Measurements from ENCODE around the gene SLC7A7. TPM values are rescaled to one million over a fixed set of nuclear protein-coding genes. Genes with fewer than 3 reads are reported as not detected.
"Not testable (repeated sequence)": the region's sequence is repeated elsewhere in the genome, so short reads cannot be mapped to it uniquely, and the experiment has no call there.

SLC7A7 gene
- total RNA-seq, 1 donor from 2014 or later, result 7.6 TPM

GRCh38 chr14:22767323-22767589 is 48.0 kb downstream of the SLC7A7 start:
- Histone ChIP-seq H3K9me3 (no peaks in the 10 kb centered on the region), H3K27ac (peak overlapping the region; percentile 78 to 85), H3K4me3 (peak overlapping the region; percentile 84 to 94), H3K36me3 (peaks cover 35 to 44% of the 10 kb centered on the region in 2 donors), H3K4me1 (peaks cover 0 to 19% of the 10 kb centered on the region in 2 donors), H3K27me3 (no peaks in the 10 kb centered on the region)
- TF ChIP-seq, protein P1, sequence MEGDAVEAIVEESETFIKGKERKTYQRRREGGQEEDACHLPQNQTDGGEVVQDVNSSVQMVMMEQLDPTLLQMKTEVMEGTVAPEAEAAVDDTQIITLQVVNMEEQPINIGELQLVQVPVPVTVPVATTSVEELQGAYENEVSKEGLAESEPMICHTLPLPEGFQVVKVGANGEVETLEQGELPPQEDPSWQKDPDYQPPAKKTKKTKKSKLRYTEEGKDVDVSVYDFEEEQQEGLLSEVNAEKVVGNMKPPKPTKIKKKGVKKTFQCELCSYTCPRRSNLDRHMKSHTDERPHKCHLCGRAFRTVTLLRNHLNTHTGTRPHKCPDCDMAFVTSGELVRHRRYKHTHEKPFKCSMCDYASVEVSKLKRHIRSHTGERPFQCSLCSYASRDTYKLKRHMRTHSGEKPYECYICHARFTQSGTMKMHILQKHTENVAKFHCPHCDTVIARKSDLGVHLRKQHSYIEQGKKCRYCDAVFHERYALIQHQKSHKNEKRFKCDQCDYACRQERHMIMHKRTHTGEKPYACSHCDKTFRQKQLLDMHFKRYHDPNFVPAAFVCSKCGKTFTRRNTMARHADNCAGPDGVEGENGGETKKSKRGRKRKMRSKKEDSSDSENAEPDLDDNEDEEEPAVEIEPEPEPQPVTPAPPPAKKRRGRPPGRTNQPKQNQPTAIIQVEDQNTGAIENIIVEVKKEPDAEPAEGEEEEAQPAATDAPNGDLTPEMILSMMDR (IDR thresholded peaks at IDR 0.05), result no peak
- DNase-seq (ENCODE audit: low spot score in 2 of 2), result no peak
- intact Hi-C loops (cut with DNase I), result loop anchor here (2.0 to 10.0 kb wide), 4 partner anchors 56 to 382 kb away; partner anchors contain the start of gene ABHD4

GRCh38 chr14:22766457-22767322 is 48.5 kb downstream of the SLC7A7 start, which contains the start of gene OXA1L:
Gene OXA1L, plus strand, starts transcription at chr14:22766688. Its CDS starts 14 bp downstream, at chr14:22766702.
- intact Hi-C loops (cut with DNase I), result loop anchor here (2.0 to 10.0 kb wide), 4 partner anchors 56 to 382 kb away; partner anchors contain the start of gene ABHD4
- Histone ChIP-seq H3K27me3 (no peaks in the 10 kb centered on the region), H3K27ac (peak within 1 kb of the TSS; percentile 78 to 85), H3K9me3 (peaks cover 0 to 6% of the 10 kb centered on the region in 2 donors), H3K36me3 (peaks cover 32 to 38% of the 10 kb centered on the region in 2 donors), H3K4me1 (peaks cover 0 to 19% of the 10 kb centered on the region in 2 donors), H3K4me3 (peak within 1 kb of the TSS; percentile 84 to 94)
- TF ChIP-seq, protein P1 (IDR thresholded peaks at IDR 0.05), result no peak
- DNase-seq (ENCODE audit: low spot score in 2 of 2), result peak; percentile 89 to 98

GRCh38 chr14:22764382-22764781 is 50.9 kb downstream of the SLC7A7 start:
- Histone ChIP-seq H3K27me3 (no peaks in the 10 kb centered on the region), H3K4me1 (peaks cover 0 to 19% of the 10 kb centered on the region in 2 donors), H3K4me3 (no peak overlapping the region), H3K36me3 (peaks cover 9 to 15% of the 10 kb centered on the region in 2 donors), H3K27ac (no peak overlapping the region), H3K9me3 (peaks cover 0 to 11% of the 10 kb centered on the region in 2 donors)
- DNase-seq (ENCODE audit: low spot score in 2 of 2), result no peak
- intact Hi-C loops (cut with DNase I), result loop anchor here (10.0 kb wide), 2 partner anchors 90 to 380 kb away; no protein-coding TSS in a partner anchor
- TF ChIP-seq, protein P1 (IDR thresholded peaks at IDR 0.05), result no peak

DNA sequence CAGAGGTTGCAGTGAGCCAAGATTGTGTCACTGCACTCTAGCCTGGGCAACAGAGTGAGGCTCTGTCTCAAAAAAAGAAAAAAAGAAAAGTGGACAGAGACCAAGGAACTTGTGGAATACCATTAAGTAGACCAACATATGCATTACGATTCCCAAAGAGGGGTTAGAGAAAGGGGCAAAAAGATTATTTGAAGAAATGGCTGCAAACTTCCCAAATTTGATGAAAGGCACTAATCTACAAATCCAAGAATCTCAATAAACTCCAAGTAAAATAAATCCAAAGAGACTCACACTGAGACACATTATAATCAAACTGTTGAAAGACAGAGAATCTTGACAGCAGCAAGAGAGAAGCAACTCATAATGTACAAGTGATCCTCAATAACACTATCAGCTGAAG is 53.5 kb downstream of the SLC7A7 start:
- Histone ChIP-seq H3K27ac (no peak overlapping the region), H3K36me3 (no peaks in the 10 kb centered on the region), H3K4me3 (no peak overlapping the region), H3K4me1 (peaks cover 0 to 9% of the 10 kb centered on the region in 2 donors), H3K9me3 (peaks cover 0 to 11% of the 10 kb centered on the region in 2 donors), H3K27me3 (no peaks in the 10 kb centered on the region)
- TF ChIP-seq, protein P1 (IDR thresholded peaks at IDR 0.05), result no peak
- intact Hi-C loops (cut with DNase I), result loop anchor here (10.0 kb wide), 2 partner anchors 93 to 377 kb away; no protein-coding TSS in a partner anchor
- DNase-seq (ENCODE audit: low spot score in 2 of 2), result no peak

- intact Hi-C loops (cut with DNase I); H3K4me3 ChIP-seq; H3K4me1 ChIP-seq; H3K27ac ChIP-seq; DNase-seq (ENCODE audit: low spot score in 2 of 2); H3K36me3 ChIP-seq; H3K27me3 ChIP-seq: not testable (repeated sequence)
- H3K9me3 ChIP-seq, result peaks cover 0 to 11% of the 10 kb centered on the region in 2 donors
These were observed 57.1 kb downstream of the SLC7A7 start for GRCh38 chr14:22757972-22758650.

GRCh38 chr14:22753586-22753985 is 61.6 kb downstream of the SLC7A7 start:
- H3K27ac ChIP-seq, result no peak overlapping the region
- no peaks in the 10 kb centered on the region for H3K27me3 ChIP-seq
- TF ChIP-seq, protein P1 (IDR thresholded peaks at IDR 0.05), result no peak
- H3K36me3 ChIP-seq, result no peaks in the 10 kb centered on the region
- no peaks in the 10 kb centered on the region for H3K9me3 ChIP-seq
- intact Hi-C loops (cut with DNase I), result no loop called here
- no peak overlapping the region for H3K4me3 ChIP-seq
- DNase-seq (ENCODE audit: low spot score in 2 of 2), result no peak
- no peaks in the 10 kb centered on the region for H3K4me1 ChIP-seq

Measured in ascending aorta (tissue), 2 donors.